ENCODE results near the gene NR5A1. TPM values are rescaled to one million over a fixed set of nuclear protein-coding genes. Genes with fewer than 3 reads are reported as not detected.

Gene NR5A1
- total and polyA plus RNA-seq, 10 of the 15 experiments (the other 5 are each of a cell fraction or from before 2014, with no cell fraction given), result 0.06 to 0.24 (median 0.08) TPM; not detected in 5

DNA sequence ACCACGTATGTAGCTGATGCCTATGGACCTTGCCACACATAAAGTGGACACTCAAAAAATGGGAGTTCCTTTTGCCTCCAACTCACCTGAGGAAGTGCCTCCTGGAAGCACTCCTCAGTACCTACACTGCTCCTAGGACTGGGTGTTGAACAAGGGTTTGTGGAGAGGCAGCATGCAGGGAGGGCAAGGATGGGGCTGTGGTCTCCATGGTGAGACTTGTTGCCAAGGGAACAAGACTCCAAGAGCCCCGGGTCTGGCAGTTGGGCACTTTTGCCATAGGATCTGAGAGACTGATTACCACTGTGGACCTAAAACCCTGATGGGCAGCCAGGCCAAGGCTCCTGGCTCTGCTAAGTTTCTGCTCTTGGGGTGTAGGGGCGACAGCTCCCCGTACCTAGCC lies 6.9 kb upstream of the NR5A1 start:
- ATAC-seq (no peak), FAIRE-seq (no peak), DNase-seq (ENCODE audit: low read depth, low spot score) (no peak)
- CTCF ChIA-PET, result interaction anchor here (0.7 kb wide), 1 partner anchor 120 kb away, joined by 3 read pairs; no protein-coding TSS in a partner anchor
- no TSS peak for BruUV-seq (replicated peaks)
- POLR2A ChIA-PET, result no interaction called here
- TF ChIP-seq BACH1 (IDR thresholded peaks at IDR 0.05; ENCODE audit: borderline replicate concordance), result no peak
- TF ChIP-seq, protein P1, sequence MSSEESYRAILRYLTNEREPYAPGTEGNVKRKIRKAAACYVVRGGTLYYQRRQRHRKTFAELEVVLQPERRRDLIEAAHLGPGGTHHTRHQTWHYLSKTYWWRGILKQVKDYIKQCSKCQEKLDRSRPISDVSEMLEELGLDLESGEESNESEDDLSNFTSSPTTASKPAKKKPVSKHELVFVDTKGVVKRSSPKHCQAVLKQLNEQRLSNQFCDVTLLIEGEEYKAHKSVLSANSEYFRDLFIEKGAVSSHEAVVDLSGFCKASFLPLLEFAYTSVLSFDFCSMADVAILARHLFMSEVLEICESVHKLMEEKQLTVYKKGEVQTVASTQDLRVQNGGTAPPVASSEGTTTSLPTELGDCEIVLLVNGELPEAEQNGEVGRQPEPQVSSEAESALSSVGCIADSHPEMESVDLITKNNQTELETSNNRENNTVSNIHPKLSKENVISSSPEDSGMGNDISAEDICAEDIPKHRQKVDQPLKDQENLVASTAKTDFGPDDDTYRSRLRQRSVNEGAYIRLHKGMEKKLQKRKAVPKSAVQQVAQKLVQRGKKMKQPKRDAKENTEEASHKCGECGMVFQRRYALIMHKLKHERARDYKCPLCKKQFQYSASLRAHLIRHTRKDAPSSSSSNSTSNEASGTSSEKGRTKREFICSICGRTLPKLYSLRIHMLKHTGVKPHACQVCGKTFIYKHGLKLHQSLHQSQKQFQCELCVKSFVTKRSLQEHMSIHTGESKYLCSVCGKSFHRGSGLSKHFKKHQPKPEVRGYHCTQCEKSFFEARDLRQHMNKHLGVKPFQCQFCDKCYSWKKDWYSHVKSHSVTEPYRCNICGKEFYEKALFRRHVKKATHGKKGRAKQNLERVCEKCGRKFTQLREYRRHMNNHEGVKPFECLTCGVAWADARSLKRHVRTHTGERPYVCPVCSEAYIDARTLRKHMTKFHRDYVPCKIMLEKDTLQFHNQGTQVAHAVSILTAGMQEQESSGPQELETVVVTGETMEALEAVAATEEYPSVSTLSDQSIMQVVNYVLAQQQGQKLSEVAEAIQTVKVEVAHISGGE (CRISPR knock-in tag; IDR thresholded peaks at IDR 0.05), result no peak
- Histone ChIP-seq H2AFZ (ENCODE audit: control insufficient read depth, low read depth, low read length) (no peak overlapping the region), H3K4me1 (ENCODE audit: control insufficient read depth, insufficient read depth, low read length) (no peaks in the 10 kb centered on the region), H3K4me2 (ENCODE audit: control insufficient read depth, insufficient read depth) (no peak overlapping the region), H3K36me3 (ENCODE audit: control insufficient read depth in 2 of 2, insufficient read depth in 2 of 2, low read length in 1 of 2) (no peaks in the 10 kb centered on the region), H3K79me2 (ENCODE audit: control insufficient read depth, insufficient read depth, low read length) (no peaks in the 10 kb centered on the region), H3K9me3 (replicated peaks; ENCODE audit: control insufficient read depth, insufficient read depth, low read length) (no peaks in the 10 kb centered on the region), H3K9ac (ENCODE audit: control insufficient read depth, insufficient read depth, low read length) (no peak overlapping the region), H4K20me1 (ENCODE audit: control insufficient read depth, insufficient read depth) (no peaks in the 10 kb centered on the region), H3K27me3 (replicated peaks in 1 of 2; ENCODE audit: control insufficient read depth in 2 of 2, insufficient read depth in 2 of 2, low read length in 1 of 2) (no peaks in the 10 kb centered on the region), H3K4me3 (no peak overlapping the region), H3K27ac (ENCODE audit: control insufficient read depth, insufficient read depth) (no peak overlapping the region)
- intact Hi-C loops (cut with micrococcal nuclease; ENCODE audit: unreplicated experiment) (no loop called here), in situ Hi-C loops (cut with MboI) (no loop called here)
- RAD21 ChIA-PET (ENCODE audit: unreplicated experiment), result no interaction called here
- SMC1A ChIA-PET (ENCODE audit: uncharacterized antibody, unreplicated experiment), result no interaction called here
- WGBS (ENCODE audit: insufficient coverage, insufficient replicate concordance, low lambda C conversion rate, missing lambda C conversion rate), result 80% methylated on average over 4 of the region's 4 CpGs

DNA sequence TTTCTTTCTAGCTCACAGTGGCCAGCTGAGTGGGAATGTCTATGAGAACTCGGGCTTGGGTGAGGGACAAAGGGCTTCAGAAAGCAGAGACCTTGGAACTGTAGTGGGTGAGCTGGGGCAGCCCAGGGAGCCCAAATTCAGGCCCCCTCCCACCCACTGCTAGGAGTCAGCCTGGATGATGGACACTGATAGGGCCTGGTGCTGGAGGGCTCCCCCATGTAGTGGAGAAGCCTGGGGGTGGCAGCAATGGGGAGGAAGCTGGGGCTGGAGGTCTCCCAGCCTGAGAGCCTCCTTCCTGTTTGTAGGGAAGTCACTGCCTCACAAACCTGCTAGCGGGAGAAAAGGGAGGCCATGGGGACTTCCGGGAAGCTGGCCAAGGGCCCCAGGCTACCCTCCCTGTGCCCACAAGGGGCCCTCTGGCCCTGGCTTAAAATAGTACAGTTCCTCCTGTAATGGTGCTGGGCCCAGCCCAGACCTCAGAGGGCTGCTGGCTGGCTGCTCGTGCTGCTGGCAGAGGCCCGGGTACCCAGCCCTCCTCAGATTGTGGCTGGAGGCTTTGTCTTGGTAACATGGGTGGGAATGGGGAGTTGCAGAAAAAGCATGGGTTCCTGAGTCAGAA lies 6.3 kb upstream of the NR5A1 start:
- Histone ChIP-seq H2AFZ (ENCODE audit: control insufficient read depth, low read depth, low read length) (no peak overlapping the region), H3K4me1 (ENCODE audit: control insufficient read depth, insufficient read depth, low read length) (no peaks in the 10 kb centered on the region), H3K27ac (ENCODE audit: control insufficient read depth, insufficient read depth) (no peak overlapping the region), H3K79me2 (ENCODE audit: control insufficient read depth, insufficient read depth, low read length) (no peaks in the 10 kb centered on the region), H3K9ac (ENCODE audit: control insufficient read depth, insufficient read depth, low read length) (no peak overlapping the region), H3K27me3 (replicated peaks in 1 of 2; ENCODE audit: control insufficient read depth in 2 of 2, insufficient read depth in 2 of 2, low read length in 1 of 2) (no peaks in the 10 kb centered on the region), H3K4me2 (ENCODE audit: control insufficient read depth, insufficient read depth) (no peak overlapping the region), H3K36me3 (ENCODE audit: control insufficient read depth in 2 of 2, insufficient read depth in 2 of 2, low read length in 1 of 2) (no peaks in the 10 kb centered on the region), H4K20me1 (ENCODE audit: control insufficient read depth, insufficient read depth) (no peaks in the 10 kb centered on the region), H3K9me3 (replicated peaks; ENCODE audit: control insufficient read depth, insufficient read depth, low read length) (no peaks in the 10 kb centered on the region), H3K4me3 (no peak overlapping the region)
- ChIA-PET CTCF (interaction anchor here (0.6 kb wide), 1 partner anchor 23 kb away, joined by 3 read pairs; no protein-coding TSS in a partner anchor), SMC1A (ENCODE audit: uncharacterized antibody, unreplicated experiment) (no interaction called here), POLR2A (no interaction called here), RAD21 (ENCODE audit: unreplicated experiment) (no interaction called here)
- ATAC-seq, result peak; percentile 16
- in situ Hi-C loops (cut with MboI) (no loop called here), intact Hi-C loops (cut with micrococcal nuclease; ENCODE audit: unreplicated experiment) (no loop called here)
- FAIRE-seq, result no peak
- 19% methylated on average over 5 of the region's 5 CpGs for WGBS (ENCODE audit: insufficient coverage, insufficient replicate concordance, low lambda C conversion rate, missing lambda C conversion rate)
- DNase-seq (ENCODE audit: low read depth, low spot score), result no peak
- BruUV-seq (replicated peaks), result no TSS peak
- TF ChIP-seq EED (IDR thresholded peaks at IDR 0.05; ENCODE audit: low read depth) (no peak), SMAD1 (IDR thresholded peaks at IDR 0.05; ENCODE audit: low read depth, partially characterized antibody) (no peak)
- TF ChIP-seq, protein P2, sequence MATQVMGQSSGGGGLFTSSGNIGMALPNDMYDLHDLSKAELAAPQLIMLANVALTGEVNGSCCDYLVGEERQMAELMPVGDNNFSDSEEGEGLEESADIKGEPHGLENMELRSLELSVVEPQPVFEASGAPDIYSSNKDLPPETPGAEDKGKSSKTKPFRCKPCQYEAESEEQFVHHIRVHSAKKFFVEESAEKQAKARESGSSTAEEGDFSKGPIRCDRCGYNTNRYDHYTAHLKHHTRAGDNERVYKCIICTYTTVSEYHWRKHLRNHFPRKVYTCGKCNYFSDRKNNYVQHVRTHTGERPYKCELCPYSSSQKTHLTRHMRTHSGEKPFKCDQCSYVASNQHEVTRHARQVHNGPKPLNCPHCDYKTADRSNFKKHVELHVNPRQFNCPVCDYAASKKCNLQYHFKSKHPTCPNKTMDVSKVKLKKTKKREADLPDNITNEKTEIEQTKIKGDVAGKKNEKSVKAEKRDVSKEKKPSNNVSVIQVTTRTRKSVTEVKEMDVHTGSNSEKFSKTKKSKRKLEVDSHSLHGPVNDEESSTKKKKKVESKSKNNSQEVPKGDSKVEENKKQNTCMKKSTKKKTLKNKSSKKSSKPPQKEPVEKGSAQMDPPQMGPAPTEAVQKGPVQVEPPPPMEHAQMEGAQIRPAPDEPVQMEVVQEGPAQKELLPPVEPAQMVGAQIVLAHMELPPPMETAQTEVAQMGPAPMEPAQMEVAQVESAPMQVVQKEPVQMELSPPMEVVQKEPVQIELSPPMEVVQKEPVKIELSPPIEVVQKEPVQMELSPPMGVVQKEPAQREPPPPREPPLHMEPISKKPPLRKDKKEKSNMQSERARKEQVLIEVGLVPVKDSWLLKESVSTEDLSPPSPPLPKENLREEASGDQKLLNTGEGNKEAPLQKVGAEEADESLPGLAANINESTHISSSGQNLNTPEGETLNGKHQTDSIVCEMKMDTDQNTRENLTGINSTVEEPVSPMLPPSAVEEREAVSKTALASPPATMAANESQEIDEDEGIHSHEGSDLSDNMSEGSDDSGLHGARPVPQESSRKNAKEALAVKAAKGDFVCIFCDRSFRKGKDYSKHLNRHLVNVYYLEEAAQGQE (IDR thresholded peaks at IDR 0.05; ENCODE audit: low read depth, low read length), result no peak
- TF ChIP-seq, protein P3, sequence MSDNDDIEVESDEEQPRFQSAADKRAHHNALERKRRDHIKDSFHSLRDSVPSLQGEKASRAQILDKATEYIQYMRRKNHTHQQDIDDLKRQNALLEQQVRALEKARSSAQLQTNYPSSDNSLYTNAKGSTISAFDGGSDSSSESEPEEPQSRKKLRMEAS (IDR thresholded peaks at IDR 0.05; ENCODE audit: low read depth, low read length), result no peak
- TF ChIP-seq, protein P4, sequence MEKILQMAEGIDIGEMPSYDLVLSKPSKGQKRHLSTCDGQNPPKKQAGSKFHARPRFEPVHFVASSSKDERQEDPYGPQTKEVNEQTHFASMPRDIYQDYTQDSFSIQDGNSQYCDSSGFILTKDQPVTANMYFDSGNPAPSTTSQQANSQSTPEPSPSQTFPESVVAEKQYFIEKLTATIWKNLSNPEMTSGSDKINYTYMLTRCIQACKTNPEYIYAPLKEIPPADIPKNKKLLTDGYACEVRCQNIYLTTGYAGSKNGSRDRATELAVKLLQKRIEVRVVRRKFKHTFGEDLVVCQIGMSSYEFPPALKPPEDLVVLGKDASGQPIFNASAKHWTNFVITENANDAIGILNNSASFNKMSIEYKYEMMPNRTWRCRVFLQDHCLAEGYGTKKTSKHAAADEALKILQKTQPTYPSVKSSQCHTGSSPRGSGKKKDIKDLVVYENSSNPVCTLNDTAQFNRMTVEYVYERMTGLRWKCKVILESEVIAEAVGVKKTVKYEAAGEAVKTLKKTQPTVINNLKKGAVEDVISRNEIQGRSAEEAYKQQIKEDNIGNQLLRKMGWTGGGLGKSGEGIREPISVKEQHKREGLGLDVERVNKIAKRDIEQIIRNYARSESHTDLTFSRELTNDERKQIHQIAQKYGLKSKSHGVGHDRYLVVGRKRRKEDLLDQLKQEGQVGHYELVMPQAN (conservative IDR thresholded peaks at IDR 0.05), result no peak
